H1 (cell line): Measurements from ENCODE around the gene FRMPD4. TPM values are rescaled to one million over a fixed set of nuclear protein-coding genes. Genes with fewer than 3 reads are reported as not detected.

ENCODE experiments used
- CTCF ChIA-PET: fragments of 300-600 bp; sonication (Branson Sonifier 250); formaldehyde crosslinking; loops from one replicate; lab custom pipeline; 2021; ENCODE audit not compliant: partially characterized antibody; lab: Charles Lee
- POLR2A ChIA-PET: fragments of 300-600 bp; sonication (Branson Sonifier 250); formaldehyde crosslinking; loops from one replicate; lab custom pipeline; 2021; ENCODE audit warnings: inconsistent platforms; ENCODE audit not compliant: partially characterized antibody; lab: Charles Lee
- DNase-seq, 2 experiments: peaks; one replicate each; pipeline versions ENCODE4 v3.0.0 to v3.0.0-alpha.2; 2010 to 2022; ENCODE audit warnings: low spot score in 2 of 2, low read depth in 1 of 2, mixed read lengths in 1 of 2
- FAIRE-seq: peaks from 2 replicates; lab custom pipeline; 2011; peaks lifted over from hg19 to GRCh38; lab: Jason Lieb, UNC
- H2AFZ ChIP-seq: 2 replicates; pipeline ENCODE4 v1.8.1; 2012; ENCODE audit warnings: low read length, inconsistent platforms
- H2AK5ac ChIP-seq: 2 replicates; pipeline ENCODE4 v1.6.1; 2013; ENCODE audit warnings: low read depth, low read length
- H2BK120ac ChIP-seq: replicated peaks from 2 replicates; pipeline ENCODE3; 2013; ENCODE audit warnings: low read depth, low read length, inconsistent platforms
- H2BK12ac ChIP-seq: 2 replicates; pipeline ENCODE4 v1.6.1; 2013; ENCODE audit warnings: low read depth, low read length
- H2BK15ac ChIP-seq: 2 replicates; pipeline ENCODE4 v1.6.1; 2013; ENCODE audit warnings: low read length
- H2BK20ac ChIP-seq: 2 replicates; pipeline ENCODE4 v1.6.1; 2013; ENCODE audit warnings: low read length
- H2BK5ac ChIP-seq: 2 replicates; pipeline ENCODE4 v1.6.1; 2013; ENCODE audit warnings: low read depth, low read length
- H3K14ac ChIP-seq: 2 replicates; pipeline ENCODE4 v1.6.1; 2013; ENCODE audit warnings: inconsistent platforms; ENCODE audit not compliant: insufficient read length
- H3K18ac ChIP-seq: 2 replicates; pipeline ENCODE4 v1.6.1; 2013; ENCODE audit warnings: low read length; ENCODE audit errors: extremely low read depth
- H3K23ac ChIP-seq: 2 replicates; pipeline ENCODE4 v1.6.1; 2013; ENCODE audit warnings: inconsistent platforms; ENCODE audit not compliant: insufficient read length
- H3K23me2 ChIP-seq: 2 replicates; pipeline ENCODE4 v1.6.1; 2013; ENCODE audit warnings: low read depth, low read length
- H3K27ac ChIP-seq: 2 replicates; pipeline ENCODE4 v1.6.1; 2011; ENCODE audit warnings: low read depth, low read length, inconsistent platforms
- H3K27me3 ChIP-seq, 4 experiments: replicated peaks in 1 of 4; 1 replicate in 1 of 4; 2 replicates in 3 of 4; pipeline versions ENCODE4 v1.6.1 to v1.8.1; 2011 to 2013; ENCODE audit warnings: low read length in 3 of 4, mild to moderate bottlenecking in 3 of 4, inconsistent platforms in 2 of 4, mixed read lengths in 2 of 4, moderate library complexity in 1 of 4; ENCODE audit not compliant: control insufficient read depth in 3 of 4, insufficient read depth in 3 of 4; ENCODE audit errors: extremely low read depth in 1 of 4
- H3K36me3 ChIP-seq, 4 experiments: 2 replicates each; pipeline versions ENCODE4 v1.6.1 to v1.8.1; 2011 to 2013; ENCODE audit warnings: mild to moderate bottlenecking in 4 of 4, low read length in 3 of 4, moderate library complexity in 2 of 4, control low read depth in 1 of 4, inconsistent platforms in 1 of 4; ENCODE audit not compliant: insufficient read depth in 4 of 4, control insufficient read depth in 2 of 4
- H3K4ac ChIP-seq: replicated peaks from 2 replicates; pipeline ENCODE3; 2013; ENCODE audit warnings: low read length, low read depth, mixed read lengths, inconsistent platforms; ENCODE audit not compliant: insufficient read length
- H3K4me1 ChIP-seq, 4 experiments: replicated peaks in 1 of 4; 1 replicate in 1 of 4; 2 replicates in 3 of 4; pipeline versions ENCODE4 v1.6.1 to v1.8.1; 2011 to 2013; ENCODE audit warnings: low read length in 3 of 4, inconsistent platforms in 2 of 4, mixed read lengths in 1 of 4; ENCODE audit not compliant: insufficient read depth in 4 of 4, control insufficient read depth in 3 of 4
- H3K4me2 ChIP-seq, 2 experiments: 2 replicates each; pipeline versions ENCODE4 v1.6.1 to v1.8.1; 2011 to 2013; ENCODE audit warnings: low read depth in 2 of 2, low read length in 2 of 2, control low read depth in 1 of 2, inconsistent platforms in 1 of 2, mild to moderate bottlenecking in 1 of 2; ENCODE audit not compliant: insufficient read depth in 1 of 2
- H3K4me3 ChIP-seq, 4 experiments: fragments of 200-600, 300-600 bp in 1 of 4; sonication (generic), shearing (Covaris generic), sonication (Bioruptor Twin) in 1 of 4; 2 replicates each; pipeline versions ENCODE4 v1.5.1 to v1.8.1; 2011 to 2016; ENCODE audit warnings: low read length in 4 of 4, low read depth in 3 of 4, control low read depth in 2 of 4, inconsistent platforms in 2 of 4, mild to moderate bottlenecking in 2 of 4, mixed read lengths in 1 of 4, moderate library complexity in 1 of 4; ENCODE audit not compliant: insufficient read depth in 2 of 4; ENCODE audit errors: extremely low read depth in 1 of 4
- H3K56ac ChIP-seq: replicated peaks from 2 replicates; pipeline ENCODE3; 2013; ENCODE audit warnings: low read depth, mild to moderate bottlenecking, mixed read lengths, low read length, inconsistent platforms; ENCODE audit not compliant: insufficient read length
- H3K79me1 ChIP-seq: 2 replicates; pipeline ENCODE4 v1.6.1; 2013; ENCODE audit warnings: low read depth, low read length, control low read depth
- H3K79me2 ChIP-seq, 2 experiments: 2 replicates each; pipeline versions ENCODE4 v1.6.1 to v1.8.1; 2012 to 2013; ENCODE audit warnings: low read length in 2 of 2, mild to moderate bottlenecking in 2 of 2, inconsistent platforms in 1 of 2; ENCODE audit not compliant: insufficient read depth in 2 of 2, control insufficient read depth in 1 of 2
- H3K9ac ChIP-seq, 4 experiments: replicated peaks in 1 of 4; 1 replicate in 1 of 4; 2 replicates in 3 of 4; pipeline versions ENCODE4 v1.6.1 to v1.8.1; 2011 to 2013; ENCODE audit warnings: low read depth in 3 of 4, low read length in 3 of 4, control low read depth in 2 of 4, mild to moderate bottlenecking in 2 of 4, moderate library complexity in 2 of 4, inconsistent platforms in 1 of 4; ENCODE audit errors: extremely low read depth in 1 of 4
- H3K9me3 ChIP-seq, 2 experiments: 2 replicates each; pipeline versions ENCODE4 v1.6.1 to v1.8.1; 2012 to 2013; ENCODE audit warnings: mild to moderate bottlenecking in 2 of 2, moderate library complexity in 2 of 2, control low read depth in 1 of 2, inconsistent platforms in 1 of 2, low read depth in 1 of 2, low read length in 1 of 2, mixed read lengths in 1 of 2; ENCODE audit not compliant: insufficient read depth in 2 of 2
- H4K20me1 ChIP-seq, 2 experiments: replicated peaks in 1 of 2; 2 replicates each; pipeline versions ENCODE3 to v1.8.1; 2011 to 2013; ENCODE audit warnings: inconsistent platforms in 2 of 2, low read length in 2 of 2, mild to moderate bottlenecking in 1 of 2; ENCODE audit not compliant: insufficient read depth in 2 of 2, control insufficient read depth in 1 of 2
- H4K5ac ChIP-seq: 2 replicates; pipeline ENCODE4 v1.6.1; 2013; ENCODE audit warnings: low read length, low read depth, mixed read lengths, inconsistent platforms; ENCODE audit not compliant: insufficient read length
- H4K8ac ChIP-seq: 2 replicates; pipeline ENCODE4 v1.8.0; 2013; ENCODE audit warnings: mild to moderate bottlenecking, moderate library complexity, low read length, inconsistent platforms; ENCODE audit not compliant: insufficient read depth; ENCODE audit errors: extremely low read depth
- H4K91ac ChIP-seq: replicated peaks from 2 replicates; pipeline ENCODE3; 2013; ENCODE audit warnings: low read length, mixed read lengths, inconsistent platforms; ENCODE audit not compliant: insufficient read length
- KDM5A ChIP-seq: fragments of 200-600 bp; IDR thresholded peaks from 2 replicates; pipeline ENCODE4 v1.7.1; 2012; ENCODE audit warnings: mild to moderate bottlenecking, low read length, inconsistent platforms, mixed read lengths
- WGBS, 2 experiments: shearing (Covaris generic) in 1 of 2; methylation state at CpG; one replicate each; pipeline versions ENCODE4 v1.1.6 to v1.1.7; 2013 to 2015; ENCODE audit warnings: low lambda C conversion rate in 2 of 2, mixed read lengths in 2 of 2, inconsistent platforms in 1 of 2, low coverage in 1 of 2, missing lambda C conversion rate in 1 of 2; ENCODE audit not compliant: insufficient replicate concordance in 2 of 2, insufficient coverage in 1 of 2, insufficient read length in 1 of 2; ENCODE audit errors: extremely low coverage in 1 of 2, missing lambda C conversion rate in 1 of 2; 5-methylcytosine and 5-hydroxymethylcytosine counted together
- polyA plus RNA-seq, 7 experiments: library from polyadenylated mRNA; depleted of rRNA in 3 of 7; stranded (reverse) in 5 of 7; unstranded in 2 of 7; fragments of >200 nt in 5 of 7; fragments of 200-250 nt in 2 of 7; gene quantifications; 1 replicate in 5 of 7; 2 replicates in 1 of 7; 4 replicates in 1 of 7; pipeline versions ENCODE4 v1.2.1 to v1.2.3, GENCODE V29; 2011 to 2013; ENCODE audit warnings: missing spikeins in 2 of 7, mixed read lengths in 2 of 7
- total RNA-seq: library from RNA; stranded (reverse); fragmentation: NEBNext Ultra II Directional; extraction: Animal tissue kit (Norgen Biotek cat#: 25700); gene quantifications from 2 replicates; pipeline ENCODE4 v1.2.1, GENCODE V29; 2021

The FRMPD4 gene
- total and polyA plus RNA-seq, 2 of the 8 experiments (the other 6 are each of a cell fraction or from before 2014, with no cell fraction given): 0.02 to 0.37 TPM

- no peak for TF ChIP-seq KDM5A
Measured at GRCh38 chrX:12339921-12340320, 201.6 kb downstream of the FRMPD4 start.

More at GRCh38 chrX:12339921-12340320, 201.6 kb downstream of the FRMPD4 start:
- Histone ChIP-seq H3K27me3 (no peaks in the 10 kb centered on the region), H2BK120ac (no peak overlapping the region), H2BK5ac (no peak overlapping the region), H4K5ac (no peak overlapping the region), H3K56ac (no peak overlapping the region), H3K4ac (no peak overlapping the region), H3K79me1 (no peaks in the 10 kb centered on the region), H3K9me3 (no peaks in the 10 kb centered on the region), H4K20me1 (no peaks in the 10 kb centered on the region), H4K8ac (no peak overlapping the region), H2AFZ (no peak overlapping the region), H2BK20ac (no peak overlapping the region), H2BK15ac (no peak overlapping the region), H3K23me2 (no peaks in the 10 kb centered on the region; the same call in 1 of the 2 replicates), H2AK5ac (no peak overlapping the region), H3K23ac (no peak overlapping the region), H3K4me1 (no peaks in the 10 kb centered on the region), H3K14ac (no peak overlapping the region), H2BK12ac (no peak overlapping the region), H3K4me2 (no peak overlapping the region), H3K4me3 (no peak overlapping the region), H3K27ac (no peak overlapping the region), H3K9ac (no peak overlapping the region), H3K36me3 (no peaks in the 10 kb centered on the region), H4K91ac (no peak overlapping the region), H3K18ac (no peak overlapping the region), H3K79me2 (no peaks in the 10 kb centered on the region)
- WGBS, 2 experiments: 82% methylated on average over 2 of the region's 2 CpGs; no CpG with 5 or more reads in 1 of the 2 experiments
- ChIA-PET POLR2A (no interaction called here), CTCF (no interaction called here)
- DNase-seq: no peak
- FAIRE-seq: no peak
